Measurements from ENCODE around the gene UROD. TPM values are rescaled to one million over a fixed set of nuclear protein-coding genes. Genes with fewer than 3 reads are reported as not detected.
"Not testable (repeated sequence)": the region's sequence is repeated elsewhere in the genome, so short reads cannot be mapped to it uniquely, and the experiment has no call there.

The UROD gene
- total RNA-seq, 1 experiment from 2014 or later: 103 TPM

DNA sequence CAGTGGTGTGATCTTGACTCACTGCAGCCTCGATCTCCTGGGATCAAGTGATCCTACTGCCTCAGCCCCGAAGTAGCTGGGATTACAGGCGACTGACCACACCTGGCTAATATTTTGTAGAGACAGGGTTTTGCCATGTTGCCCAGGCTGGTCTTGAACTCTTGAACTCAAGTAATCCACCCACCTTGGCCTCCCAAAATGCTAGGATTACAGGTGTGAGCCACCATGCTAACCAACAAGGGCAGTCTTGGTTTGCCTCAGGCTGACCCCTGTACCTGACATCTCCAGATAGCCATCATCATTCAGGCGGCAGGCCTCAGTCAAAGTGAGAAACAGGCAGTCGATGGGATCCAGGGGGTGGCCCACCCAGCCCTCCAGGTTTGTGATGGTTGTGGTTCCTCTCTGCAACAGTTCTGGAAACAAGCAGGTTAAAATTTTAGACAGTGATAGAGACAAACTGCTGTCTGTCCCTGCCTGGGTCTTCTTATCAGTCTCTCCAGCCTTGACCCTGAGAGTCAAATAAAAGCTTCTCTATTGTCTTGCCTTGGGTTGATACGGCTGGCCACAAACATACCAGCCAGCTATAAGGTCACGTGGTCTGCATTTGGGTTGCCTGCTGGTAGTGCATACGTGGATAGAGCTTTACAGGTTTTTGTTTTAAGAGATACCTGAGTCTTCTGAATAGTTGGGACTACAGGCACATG is 26.8 kb downstream of the UROD start:
- no peak for DNase-seq (ENCODE audit: low read depth)

DNA sequence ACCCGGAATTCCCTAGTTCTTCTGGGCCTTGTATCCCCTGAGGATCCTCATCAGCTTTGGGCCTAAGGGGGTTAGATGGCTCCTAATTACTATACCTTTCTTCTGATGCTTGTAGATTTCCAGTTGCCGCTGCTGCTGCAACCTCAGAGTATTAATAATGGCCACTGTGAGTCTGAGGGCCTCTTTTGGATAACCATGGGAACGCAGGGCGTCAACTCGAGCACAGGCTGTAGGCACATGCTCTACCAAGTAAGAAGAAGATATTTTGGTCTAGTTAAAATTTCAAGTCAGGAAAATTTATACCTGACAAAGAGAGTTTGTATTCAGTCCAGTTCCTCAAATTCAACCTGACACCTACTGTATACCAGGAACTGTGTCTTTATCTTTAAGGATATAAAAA is 28.2 kb downstream of the UROD start:
- no peak for DNase-seq (ENCODE audit: low read depth)

DNA sequence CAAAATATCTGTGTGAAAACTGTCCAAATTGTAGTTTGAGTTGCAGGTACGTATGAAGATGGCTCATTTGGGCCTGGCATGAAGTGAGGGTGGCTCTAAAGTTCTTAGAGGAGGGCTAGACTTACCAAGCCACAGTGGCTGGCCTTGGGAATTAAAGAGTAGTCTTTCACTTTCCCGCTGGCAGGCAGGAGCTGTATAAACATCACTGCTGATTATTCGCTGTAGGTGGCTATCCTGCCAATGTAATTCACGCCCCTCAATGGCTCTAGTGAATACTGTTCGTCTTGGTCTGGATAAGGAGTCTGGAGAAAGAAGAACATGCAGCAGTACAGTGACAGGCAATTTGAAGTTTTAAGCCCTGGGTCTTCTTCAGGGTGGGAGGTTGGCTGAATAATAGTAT is 31.0 kb downstream of the UROD start:
- DNase-seq (ENCODE audit: low read depth): no peak

DNA sequence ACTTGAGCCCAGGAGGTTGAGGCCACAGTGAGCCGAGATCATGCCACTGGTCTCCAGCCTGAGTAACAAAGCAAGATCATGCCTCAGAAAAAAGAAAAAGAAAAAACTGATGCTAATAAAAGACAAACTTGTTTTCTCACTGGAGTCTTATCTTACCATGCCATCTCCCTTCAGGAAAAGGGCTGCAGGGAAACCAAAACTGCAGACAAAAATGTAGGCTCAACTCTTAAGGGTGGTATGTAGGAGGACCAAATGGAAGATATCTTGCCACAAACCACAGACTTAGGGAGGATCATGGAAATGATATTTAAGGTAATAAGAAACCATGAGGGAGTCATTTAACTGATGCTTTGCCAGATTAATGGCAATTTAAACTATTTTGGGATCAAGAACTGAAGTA is 32.9 kb downstream of the UROD start:
- DNase-seq (ENCODE audit: low read depth): no peak

GRCh38 chr1:45047032-45047431 is 35.0 kb downstream of the UROD start:
- no peak for DNase-seq (ENCODE audit: low read depth)

GRCh38 chr1:45051005-45051772 is 39.1 kb downstream of the UROD start:
- DNase-seq (ENCODE audit: low read depth): no peak

DNA sequence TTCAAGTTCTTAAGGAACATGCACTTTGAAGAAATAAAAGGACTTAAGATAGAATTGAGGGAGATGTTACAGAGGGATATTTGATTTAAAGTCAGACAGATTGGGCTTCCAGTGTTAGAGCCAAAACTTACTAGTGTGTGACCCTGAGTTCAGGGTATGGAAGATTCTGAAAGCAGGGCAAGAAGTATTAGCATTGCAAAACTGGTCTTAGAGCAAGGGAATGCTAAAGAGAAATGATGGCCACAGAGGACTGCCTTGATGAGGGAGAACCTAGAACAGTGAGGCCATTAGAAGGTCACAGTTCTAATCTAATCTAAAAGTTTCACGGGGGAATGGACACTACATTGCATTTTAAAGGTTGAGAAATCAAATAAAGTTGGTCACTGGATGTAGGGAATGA is 45.5 kb downstream of the UROD start:
- no peak for DNase-seq (ENCODE audit: low read depth)

DNA sequence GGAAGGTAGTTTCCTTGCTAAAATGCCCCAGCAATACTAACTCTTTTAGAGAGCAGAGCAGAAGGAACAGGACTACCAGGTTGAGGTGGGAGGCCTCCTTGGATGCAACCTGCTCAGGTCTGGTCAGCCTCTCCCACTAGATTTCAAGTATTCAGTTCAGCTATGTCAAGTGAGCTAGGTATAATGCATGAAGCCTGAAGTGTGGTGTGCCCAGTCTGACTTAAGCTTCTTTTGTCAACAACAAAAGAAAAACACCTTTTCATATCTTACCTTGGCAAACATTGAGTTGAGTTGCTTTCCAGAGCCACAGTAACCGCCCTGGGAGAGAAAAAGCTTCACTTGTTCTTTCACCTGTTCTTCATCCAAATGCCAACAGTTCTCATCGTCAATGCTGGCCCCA is 47.8 kb downstream of the UROD start:
- no peak for DNase-seq (ENCODE audit: low read depth)

- DNase-seq (ENCODE audit: low read depth): not testable (repeated sequence)
Observed at GRCh38 chr1:45062463-45062862, 50.4 kb downstream of the UROD start.

DNA sequence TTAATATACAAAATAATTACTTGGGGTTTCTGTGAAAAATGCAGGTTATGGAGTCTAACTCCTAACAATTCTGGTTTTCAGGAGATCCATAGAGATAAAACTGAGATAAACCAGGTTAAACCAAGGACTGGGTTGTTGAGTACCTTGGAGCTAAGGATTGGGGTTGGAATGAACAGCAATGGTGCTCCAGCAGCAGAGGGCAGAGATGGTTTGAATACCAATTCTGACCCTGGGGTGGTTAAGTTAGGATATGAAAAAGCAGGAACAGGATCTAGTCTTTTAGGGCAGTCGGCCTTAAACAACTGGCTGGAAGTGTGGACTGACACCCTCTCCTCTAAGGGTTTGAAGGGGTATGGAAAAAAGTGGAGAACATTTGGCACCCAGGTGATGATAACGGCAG is 53.0 kb downstream of the UROD start:
- no peak for DNase-seq (ENCODE audit: low read depth)

Other genes with a start within 250 kb of the UROD start
- gene RPS8, start 236.7 kb upstream of the UROD start, total RNA-seq (2014; rRNA removed; shearing (Covaris generic)): 2,373 and 2,557 TPM in 2 replicates
- not detected in 2 replicates for gene BEST4, start 224.1 kb upstream of the UROD start, total RNA-seq (2014; rRNA removed; shearing (Covaris generic))
- 8.8 and 10.7 TPM in 2 replicates for gene PLK3, start 211.9 kb upstream of the UROD start, total RNA-seq (2014; rRNA removed; shearing (Covaris generic))
- 0.24 and 0.88 TPM in 2 replicates for gene DYNLT4, start 204.9 kb upstream of the UROD start, total RNA-seq (2014; rRNA removed; shearing (Covaris generic))
- gene BTBD19, start 203.7 kb upstream of the UROD start, total RNA-seq (2014; rRNA removed; shearing (Covaris generic)): 4.2 and 5.0 TPM in 2 replicates
- gene PTCH2, start 169.0 kb upstream of the UROD start, total RNA-seq (2014; rRNA removed; shearing (Covaris generic)): under 0.01 and 0.12 TPM in 2 replicates
- 56.0 and 63.9 TPM in 2 replicates for gene EIF2B3, start 25.7 kb upstream of the UROD start, total RNA-seq (2014; rRNA removed; shearing (Covaris generic))
- 23.6 and 27.9 TPM in 2 replicates for gene HECTD3, start 930 bp upstream of the UROD start, total RNA-seq (2014; rRNA removed; shearing (Covaris generic))
- gene ZSWIM5, start 194.4 kb downstream of the UROD start, total RNA-seq (2014; rRNA removed; shearing (Covaris generic)): 0.10 TPM in 1 of 2 replicates, not detected in the other

Measured in RPMI7951 (cell line).